IgD-negative memory B cell (primary cell): ENCODE results near the gene DHTKD1. TPM values are rescaled to one million over a fixed set of nuclear protein-coding genes. Genes with fewer than 3 reads are reported as not detected.
"Not testable (repeated sequence)": the region's sequence is repeated elsewhere in the genome, so short reads cannot be mapped to it uniquely, and the experiment has no call there.

Experiments
- H3K27ac Mint-ChIP-seq, 3 donors: one replicate each; pipeline ENCODE4 v1.8.0; 2020 to 2022; ENCODE audit warnings: mild to moderate bottlenecking in 3 of 3, mixed read lengths in 3 of 3, moderate library complexity in 1 of 3
- H3K27me3 Mint-ChIP-seq: one replicate; pipeline ENCODE4 v1.8.0; 2021; ENCODE audit warnings: mixed read lengths
- H3K36me3 Mint-ChIP-seq: one replicate; pipeline ENCODE4 v1.8.0; 2020; ENCODE audit warnings: mild to moderate bottlenecking, mixed read lengths
- H3K4me1 Mint-ChIP-seq, 3 donors: one replicate each; pipeline ENCODE4 v1.8.0; 2020 to 2022; ENCODE audit warnings: mixed read lengths in 3 of 3, mild to moderate bottlenecking in 1 of 3
- H3K4me3 Mint-ChIP-seq, 4 donors: one replicate each; pipeline ENCODE4 v1.8.0; 2020 to 2022; ENCODE audit warnings: mild to moderate bottlenecking in 4 of 4, mixed read lengths in 4 of 4, moderate library complexity in 3 of 4
- H3K9me3 Mint-ChIP-seq, 3 donors: one replicate each; pipeline ENCODE4 v1.8.0; 2020 to 2021; ENCODE audit warnings: mixed read lengths in 3 of 3, mild to moderate bottlenecking in 1 of 3
- polyA plus RNA-seq: library from polyadenylated mRNA; unstranded; fragments of 300-500 nt; fragmentation: Illumina TruSeq; gene quantifications from one replicate; pipeline ENCODE4 v1.2.3, GENCODE V29; 2021

Gene DHTKD1
- polyA plus RNA-seq, 1 donor from 2014 or later: 26.3 TPM

- Mint-ChIP-seq H3K9me3 (no peaks in the 10 kb centered on the region), H3K36me3 (peaks cover 11% of the 10 kb centered on the region), H3K27ac (no peak overlapping the region), H3K27me3 (no peaks in the 10 kb centered on the region), H3K4me3 (peak overlapping the region in 1 of 4 donors; percentile 29), H3K4me1 (peaks cover 2 to 7% (median 4%) of the 10 kb centered on the region in 3 donors)
Measured at GRCh38 chr10:12091421-12091820, 22.7 kb downstream of the DHTKD1 start.

DNA sequence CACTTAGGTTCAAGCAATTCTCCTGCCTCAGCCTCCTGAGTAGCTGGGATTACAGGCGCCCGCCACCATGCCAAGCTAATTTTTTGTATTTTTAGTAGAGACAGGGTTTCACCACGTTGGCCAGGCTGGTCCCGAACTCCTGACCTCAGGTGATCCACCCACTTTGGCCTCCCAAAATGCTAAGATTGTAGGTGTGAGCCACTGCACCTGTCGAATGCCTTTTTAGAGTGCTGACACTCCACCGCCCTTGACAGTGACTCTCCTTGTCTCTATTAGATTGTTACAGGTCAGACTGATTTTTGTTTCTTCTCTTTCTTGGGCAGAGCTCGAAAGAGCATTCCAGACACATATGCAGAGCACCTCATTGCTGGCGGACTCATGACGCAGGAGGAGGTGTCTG lies 28.6 kb downstream of the DHTKD1 start:
- H3K27ac Mint-ChIP-seq: peak overlapping the region in 1 of 3 donors; percentile 55
- not testable (repeated sequence) for H3K36me3 Mint-ChIP-seq, H3K4me3 Mint-ChIP-seq

DNA sequence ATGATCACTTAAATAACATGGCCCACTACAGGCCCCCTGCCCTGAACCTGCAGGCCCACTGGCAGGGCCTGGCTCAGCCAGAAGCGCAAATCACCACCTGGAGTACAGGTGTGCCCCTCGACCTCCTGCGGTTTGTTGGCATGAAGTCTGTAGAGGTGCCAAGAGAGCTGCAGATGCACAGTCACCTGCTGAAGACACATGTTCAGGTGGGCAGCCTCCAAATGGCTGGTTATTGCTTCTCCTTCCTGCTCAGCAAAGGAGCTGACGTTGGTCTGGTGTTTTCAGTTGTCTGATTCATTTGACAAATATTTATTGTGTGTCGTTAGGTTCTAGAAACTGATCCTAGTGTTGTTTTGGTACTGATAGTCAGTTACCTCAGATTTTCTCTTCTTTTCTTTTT lies 29.0 kb downstream of the DHTKD1 start:
- Mint-ChIP-seq H3K9me3 (no peaks in the 10 kb centered on the region), H3K4me1 (peaks cover 0 to 4% (median 0%) of the 10 kb centered on the region in 3 donors), H3K4me3 (no peak overlapping the region), H3K36me3 (peaks cover 6% of the 10 kb centered on the region), H3K27me3 (no peaks in the 10 kb centered on the region), H3K27ac (no peak overlapping the region)

More for the DNA sequence above, 28.6 kb downstream of the DHTKD1 start:
- H3K9me3 Mint-ChIP-seq, H3K4me1 Mint-ChIP-seq, H3K27me3 Mint-ChIP-seq: not testable (repeated sequence)

DNA sequence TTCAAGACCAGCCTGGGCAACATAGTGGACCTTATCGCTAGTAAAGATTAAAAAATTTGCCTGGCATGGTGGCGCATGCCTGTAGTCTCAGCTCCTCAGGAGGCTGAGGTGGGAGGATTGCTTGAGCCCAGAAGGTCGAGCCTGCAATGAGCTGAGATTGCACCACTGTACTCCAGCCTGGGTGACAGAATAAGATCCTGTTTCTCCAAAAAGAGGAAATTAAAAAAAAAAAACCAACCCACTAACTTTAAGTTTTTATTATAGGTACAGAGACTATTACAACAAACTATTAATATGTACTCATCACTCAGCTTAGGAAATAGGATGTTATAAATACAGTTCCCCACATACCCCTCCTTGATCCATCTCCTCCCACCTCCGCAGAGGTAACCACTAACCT lies 30.2 kb downstream of the DHTKD1 start:
- Mint-ChIP-seq H3K9me3 (no peaks in the 10 kb centered on the region), H3K4me3 (no peak overlapping the region), H3K4me1 (peaks cover 0 to 4% (median 2%) of the 10 kb centered on the region in 3 donors), H3K36me3 (peaks cover 10% of the 10 kb centered on the region), H3K27ac (no peak overlapping the region), H3K27me3 (no peaks in the 10 kb centered on the region)

DNA sequence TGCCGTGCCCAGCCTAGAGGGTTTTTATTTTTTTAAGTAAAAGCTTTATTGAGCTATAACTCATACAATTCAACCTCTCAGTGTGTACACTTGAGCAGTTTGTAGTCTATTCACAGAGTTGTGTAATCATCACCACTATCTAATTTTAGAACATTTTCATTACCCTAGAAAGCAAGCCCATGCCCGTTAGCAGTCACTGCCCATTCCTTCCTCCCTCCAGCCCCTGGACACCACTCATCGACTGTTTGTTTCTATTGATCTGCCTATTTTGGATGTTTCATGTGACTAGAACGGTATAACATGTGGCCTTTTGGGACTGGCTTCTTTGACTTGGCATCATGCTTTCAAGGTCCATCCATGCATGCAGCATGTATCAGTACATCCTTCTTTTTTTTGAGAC lies 35.0 kb downstream of the DHTKD1 start:
- H3K27me3 Mint-ChIP-seq: no peaks in the 10 kb centered on the region
- H3K27ac Mint-ChIP-seq: no peak overlapping the region
- H3K4me3 Mint-ChIP-seq: no peak overlapping the region
- H3K9me3 Mint-ChIP-seq: no peaks in the 10 kb centered on the region
- peaks cover 11% of the 10 kb centered on the region for H3K36me3 Mint-ChIP-seq
- H3K4me1 Mint-ChIP-seq: peaks cover 0 to 2% (median 0%) of the 10 kb centered on the region in 3 donors

GRCh38 chr10:12107781-12108180 lies 39.0 kb downstream of the DHTKD1 start:
- peak overlapping the region in 1 of 3 donors; percentile 59 for H3K27ac Mint-ChIP-seq
- H3K4me1 Mint-ChIP-seq: peaks cover 7 to 13% (median 8%) of the 10 kb centered on the region in 3 donors
- H3K4me3 Mint-ChIP-seq: no peak overlapping the region
- peaks cover 10% of the 10 kb centered on the region for H3K36me3 Mint-ChIP-seq
- H3K9me3 Mint-ChIP-seq: no peaks in the 10 kb centered on the region
- H3K27me3 Mint-ChIP-seq: no peaks in the 10 kb centered on the region

- Mint-ChIP-seq H3K27me3 (no peaks in the 10 kb centered on the region), H3K36me3 (peaks cover 6% of the 10 kb centered on the region), H3K4me3 (no peak overlapping the region), H3K27ac (peak overlapping the region in 1 of 3 donors; percentile 47), H3K9me3 (no peaks in the 10 kb centered on the region), H3K4me1 (peaks cover 8 to 14% (median 9%) of the 10 kb centered on the region in 3 donors)
Measured at GRCh38 chr10:12109286-12109685, 40.5 kb downstream of the DHTKD1 start.

DNA sequence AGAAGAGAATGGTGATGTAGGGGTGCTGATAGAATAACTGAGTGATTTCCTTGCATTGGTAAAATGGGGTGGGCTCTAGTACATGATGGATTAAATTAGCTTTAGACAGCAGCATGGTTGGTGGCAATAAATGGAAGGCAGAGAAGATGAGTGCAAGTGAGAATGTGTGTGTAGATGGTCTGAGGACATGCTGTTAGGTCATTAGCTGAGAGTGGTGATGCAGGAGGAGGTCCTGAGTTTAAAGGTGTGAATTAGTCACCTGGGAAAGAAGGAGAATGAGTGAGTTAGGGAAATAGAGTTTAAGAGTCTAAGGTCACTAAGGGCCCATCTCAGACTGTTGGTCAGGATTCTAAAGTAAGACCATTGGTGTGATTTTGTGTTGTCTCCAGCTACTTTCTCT lies 42.8 kb downstream of the DHTKD1 start:
- H3K4me1 Mint-ChIP-seq: peaks cover 8 to 14% (median 12%) of the 10 kb centered on the region in 3 donors
- H3K4me3 Mint-ChIP-seq: no peak overlapping the region
- H3K27ac Mint-ChIP-seq: peak overlapping the region in 1 of 3 donors; percentile 65
- peaks cover 4% of the 10 kb centered on the region for H3K36me3 Mint-ChIP-seq
- H3K9me3 Mint-ChIP-seq: no peaks in the 10 kb centered on the region
- no peaks in the 10 kb centered on the region for H3K27me3 Mint-ChIP-seq

DNA sequence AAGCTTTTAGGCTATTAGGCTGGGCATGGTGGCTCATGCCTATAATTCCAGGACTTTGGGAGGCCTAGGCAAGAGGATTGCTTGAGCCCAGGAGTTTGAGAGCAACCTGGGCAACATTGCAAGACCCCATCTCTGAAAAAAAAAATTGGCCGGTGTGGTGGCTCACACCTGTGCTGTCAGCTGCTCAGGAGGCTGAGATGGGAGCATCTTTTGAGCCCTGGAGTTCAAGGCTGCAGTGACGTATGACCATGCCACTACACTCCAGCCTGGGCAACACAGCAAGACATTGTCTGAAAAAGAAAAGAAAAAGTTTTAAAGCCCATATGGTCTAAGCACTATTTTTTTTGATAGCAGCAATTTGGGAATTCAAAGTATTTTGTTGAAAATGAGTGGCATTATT lies 44.9 kb downstream of the DHTKD1 start:
- Mint-ChIP-seq H3K27me3 (no peaks in the 10 kb centered on the region), H3K27ac (peak overlapping the region in 1 of 3 donors; percentile 40), H3K9me3 (no peaks in the 10 kb centered on the region), H3K4me1 (peaks cover 8 to 14% (median 12%) of the 10 kb centered on the region in 3 donors), H3K36me3 (peaks cover 7% of the 10 kb centered on the region), H3K4me3 (no peak overlapping the region)

- peak overlapping the region in 3 of 4 donors; percentile 54 to 88 (median 77) for H3K4me3 Mint-ChIP-seq
Measured at GRCh38 chr10:12121673-12122072, 52.9 kb downstream of the DHTKD1 start.

DNA sequence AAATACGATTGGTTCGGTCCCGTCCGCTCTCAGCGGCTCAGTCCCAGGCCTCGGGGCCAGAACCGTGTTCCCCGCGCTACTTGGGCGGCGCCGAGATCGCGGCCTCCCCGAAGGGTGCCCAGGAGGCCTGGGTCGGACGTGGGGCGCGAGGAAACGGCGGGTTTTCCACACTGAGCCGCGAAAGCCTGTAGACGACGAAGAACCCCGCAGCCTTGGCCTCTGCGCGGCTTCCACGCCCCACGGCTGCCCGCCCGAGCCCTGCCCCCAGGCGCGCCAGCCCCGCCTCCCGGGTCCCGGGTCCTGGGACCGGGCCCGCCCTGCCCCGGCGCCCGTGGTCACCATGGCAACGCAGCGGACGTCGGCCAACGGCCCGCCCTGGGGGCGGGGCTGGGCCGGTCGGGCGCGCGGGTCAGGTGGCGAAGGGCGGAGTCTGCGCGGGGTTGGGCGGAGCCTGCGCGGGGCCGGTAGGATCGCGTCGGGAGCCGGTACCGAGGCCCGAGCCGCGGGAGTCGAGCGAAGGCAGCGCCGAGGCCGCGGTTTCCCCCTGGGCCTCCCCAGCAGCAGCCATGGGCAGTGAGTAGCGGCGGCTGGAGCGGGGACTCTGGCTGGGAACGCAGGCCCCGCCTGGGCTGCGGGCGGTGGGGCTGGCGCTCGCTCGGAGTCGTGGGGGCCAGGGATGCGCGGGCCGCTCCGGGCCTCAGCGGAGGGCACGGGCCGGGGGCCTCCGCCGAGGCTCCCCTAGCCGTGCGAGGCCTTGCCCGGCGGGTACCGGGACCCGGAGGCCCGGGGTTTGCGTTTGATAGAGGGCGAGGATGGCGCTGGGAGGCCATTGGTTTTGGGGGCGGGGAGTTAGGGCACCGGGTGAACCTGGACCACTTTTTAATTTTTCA lies 60.7 kb downstream of the DHTKD1 start, which contains the start of gene SEC61A2:
SEC61A2 (plus strand) TSS at position 456 of the 890 bp plus-strand sequence; CDS start at position 567, 111 bp downstream.
- Mint-ChIP-seq H3K36me3 (no peaks in the 10 kb centered on the region), H3K4me1 (peaks cover 7 to 16% (median 15%) of the 10 kb centered on the region in 3 donors), H3K27me3 (no peaks in the 10 kb centered on the region), H3K27ac (peak within 1 kb of the TSS; percentile 76 to 98 (median 95)), H3K9me3 (no peaks in the 10 kb centered on the region), H3K4me3 (peak within 1 kb of the TSS; percentile 90 to 96 (median 94))

More at GRCh38 chr10:12121673-12122072, 52.9 kb downstream of the DHTKD1 start:
- Mint-ChIP-seq H3K36me3 (peaks cover 16% of the 10 kb centered on the region), H3K4me1 (peaks cover 24 to 28% (median 24%) of the 10 kb centered on the region in 3 donors), H3K27me3 (no peaks in the 10 kb centered on the region), H3K27ac (peak overlapping the region; percentile 86 to 99 (median 98)), H3K9me3 (no peaks in the 10 kb centered on the region)

DNA sequence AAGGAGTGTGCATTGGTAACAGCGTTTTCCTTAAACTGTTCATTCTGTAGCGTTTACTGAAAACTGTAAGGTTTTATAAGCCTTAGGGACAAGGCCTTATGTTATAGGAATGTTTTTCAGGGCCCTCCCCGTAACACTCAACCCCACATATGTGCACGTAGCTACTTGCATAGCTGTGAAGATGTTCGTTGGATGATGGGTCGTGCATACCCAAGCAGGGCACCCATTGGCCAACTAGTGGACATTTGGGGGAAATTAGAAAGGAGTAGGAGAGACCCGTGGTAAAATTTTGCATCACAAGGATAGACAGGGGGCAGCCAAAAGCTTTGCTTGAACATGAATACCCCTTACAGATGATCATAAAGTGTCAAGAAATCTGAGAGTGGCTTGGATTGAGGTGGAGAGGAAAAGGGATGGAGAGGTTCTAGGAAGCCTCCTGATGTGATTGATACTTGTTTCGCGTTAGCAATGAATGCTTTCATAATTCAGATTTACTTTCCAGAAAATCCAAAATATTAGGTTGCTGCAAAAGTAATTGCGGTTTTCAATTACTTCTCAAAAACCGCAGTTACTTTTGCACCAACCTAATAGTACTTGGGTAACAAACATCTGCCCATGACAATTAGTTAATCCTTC lies 61.6 kb downstream of the DHTKD1 start:
- Mint-ChIP-seq H3K4me3 (peak overlapping the region; percentile 90 to 96 (median 94)), H3K36me3 (no peaks in the 10 kb centered on the region), H3K27me3 (no peaks in the 10 kb centered on the region), H3K9me3 (no peaks in the 10 kb centered on the region), H3K4me1 (peaks cover 7 to 16% (median 15%) of the 10 kb centered on the region in 3 donors), H3K27ac (peak overlapping the region; percentile 76 to 98 (median 94))

DNA sequence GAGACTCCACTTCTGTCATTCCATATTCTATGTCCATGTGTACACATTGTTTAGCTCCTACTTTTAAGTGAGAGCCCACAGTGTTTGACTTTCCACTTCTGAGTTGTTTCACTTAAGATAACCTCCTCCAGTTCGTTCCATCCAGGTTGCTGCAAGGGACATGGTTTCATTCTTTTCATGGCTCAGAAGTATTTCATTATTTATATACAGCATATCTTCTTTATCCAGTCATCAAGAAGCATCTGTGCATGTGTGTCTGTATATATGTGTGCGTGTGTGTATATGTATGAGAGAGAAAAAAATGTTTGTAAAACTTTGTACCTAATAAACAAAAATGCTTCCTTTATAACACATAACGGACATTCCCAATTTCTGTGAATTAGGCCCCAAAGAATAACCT lies 66.9 kb downstream of the DHTKD1 start:
- Mint-ChIP-seq H3K27ac (no peak overlapping the region), H3K4me3 (no peak overlapping the region), H3K27me3 (no peaks in the 10 kb centered on the region), H3K9me3 (no peaks in the 10 kb centered on the region), H3K36me3 (peaks cover 3% of the 10 kb centered on the region), H3K4me1 (peaks cover 0 to 2% (median 1%) of the 10 kb centered on the region in 3 donors)

- Mint-ChIP-seq H3K9me3 (peaks cover 0 to 2% (median 0%) of the 10 kb centered on the region in 3 donors), H3K4me3 (no peak overlapping the region), H3K27me3 (no peaks in the 10 kb centered on the region), H3K4me1 (peaks cover 0 to 1% (median 0%) of the 10 kb centered on the region in 3 donors), H3K36me3 (peaks cover 8% of the 10 kb centered on the region), H3K27ac (no peak overlapping the region)
Measured at GRCh38 chr10:12140038-12140437, 71.3 kb downstream of the DHTKD1 start.

DNA sequence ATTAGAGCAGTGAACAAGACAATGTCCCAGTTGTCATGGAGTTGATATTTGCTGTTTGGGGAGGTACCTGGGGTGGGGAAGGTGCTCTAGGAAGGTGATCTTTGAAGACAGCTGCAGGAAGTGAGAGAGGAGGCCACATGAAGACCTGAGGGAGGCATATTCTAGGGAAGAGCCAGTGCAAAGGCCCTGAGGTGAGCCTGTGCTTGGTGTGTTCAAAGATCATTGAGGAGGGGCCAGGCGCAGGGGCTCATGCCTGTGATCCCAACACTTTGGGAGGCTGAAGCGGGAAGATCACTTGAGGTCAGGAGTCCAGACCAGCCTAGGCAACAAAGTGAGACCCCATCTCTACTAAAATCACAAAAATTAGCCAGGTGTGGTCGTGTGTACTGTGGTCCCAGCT lies 75.8 kb downstream of the DHTKD1 start:
- H3K9me3 Mint-ChIP-seq: peaks cover 0 to 2% (median 0%) of the 10 kb centered on the region in 3 donors
- peaks cover 0 to 1% (median 0%) of the 10 kb centered on the region in 3 donors for H3K4me1 Mint-ChIP-seq
- no peak overlapping the region for H3K4me3 Mint-ChIP-seq
- no peaks in the 10 kb centered on the region for H3K27me3 Mint-ChIP-seq
- no peak overlapping the region for H3K27ac Mint-ChIP-seq
- H3K36me3 Mint-ChIP-seq: peaks cover 12% of the 10 kb centered on the region
